Measurements from ENCODE around the gene CCDC141.
"Not testable (repeated sequence)": the region's sequence is repeated elsewhere in the genome, so short reads cannot be mapped to it uniquely, and the experiment has no call there.

DNA sequence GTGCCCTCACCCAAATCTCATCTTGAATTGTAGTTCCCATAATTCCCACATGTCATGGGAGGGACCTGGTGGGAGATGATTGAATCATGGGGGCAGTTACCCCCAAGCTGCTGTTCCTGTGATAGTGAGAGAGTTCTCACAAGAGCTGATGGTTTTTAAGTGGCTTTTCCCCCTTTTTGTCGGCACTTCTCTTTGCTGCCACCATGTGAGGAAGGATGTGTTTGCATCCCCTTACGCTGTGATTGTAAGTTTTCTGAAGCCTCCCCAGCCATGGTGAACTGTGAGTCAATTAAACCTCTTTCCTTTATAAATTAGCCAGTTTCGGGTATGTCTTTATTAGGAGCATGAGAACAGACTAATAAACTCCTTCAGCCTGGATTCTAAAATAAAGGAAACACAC lies 57.2 kb downstream of the CCDC141 start:
- TF ChIP-seq POLR2A, CTCF (IDR thresholded peaks at IDR 0.05): not testable (repeated sequence)

All from testis (tissue), 2 donors.